ENCODE results near the gene RAPGEFL1. TPM values are rescaled to one million over a fixed set of nuclear protein-coding genes. Genes with fewer than 3 reads are reported as not detected.
"Not testable (repeated sequence)": the region's sequence is repeated elsewhere in the genome, so short reads cannot be mapped to it uniquely, and the experiment has no call there.

The RAPGEFL1 gene
- total RNA-seq, 1 donor from 2014 or later: 9.3 TPM

- Histone ChIP-seq H3K36me3 (peaks cover 60% of the 10 kb centered on the region), H3K4me3 (no peak overlapping the region), H3K9me3 (no peaks in the 10 kb centered on the region), H3K27ac (no peak overlapping the region), H3K27me3 (ENCODE audit: low read depth) (no peaks in the 10 kb centered on the region), H3K4me1 (peaks cover 1% of the 10 kb centered on the region)
- intact Hi-C loops (cut with DNase I): no loop called here
- TF ChIP-seq, protein P1, sequence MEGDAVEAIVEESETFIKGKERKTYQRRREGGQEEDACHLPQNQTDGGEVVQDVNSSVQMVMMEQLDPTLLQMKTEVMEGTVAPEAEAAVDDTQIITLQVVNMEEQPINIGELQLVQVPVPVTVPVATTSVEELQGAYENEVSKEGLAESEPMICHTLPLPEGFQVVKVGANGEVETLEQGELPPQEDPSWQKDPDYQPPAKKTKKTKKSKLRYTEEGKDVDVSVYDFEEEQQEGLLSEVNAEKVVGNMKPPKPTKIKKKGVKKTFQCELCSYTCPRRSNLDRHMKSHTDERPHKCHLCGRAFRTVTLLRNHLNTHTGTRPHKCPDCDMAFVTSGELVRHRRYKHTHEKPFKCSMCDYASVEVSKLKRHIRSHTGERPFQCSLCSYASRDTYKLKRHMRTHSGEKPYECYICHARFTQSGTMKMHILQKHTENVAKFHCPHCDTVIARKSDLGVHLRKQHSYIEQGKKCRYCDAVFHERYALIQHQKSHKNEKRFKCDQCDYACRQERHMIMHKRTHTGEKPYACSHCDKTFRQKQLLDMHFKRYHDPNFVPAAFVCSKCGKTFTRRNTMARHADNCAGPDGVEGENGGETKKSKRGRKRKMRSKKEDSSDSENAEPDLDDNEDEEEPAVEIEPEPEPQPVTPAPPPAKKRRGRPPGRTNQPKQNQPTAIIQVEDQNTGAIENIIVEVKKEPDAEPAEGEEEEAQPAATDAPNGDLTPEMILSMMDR (IDR thresholded peaks at IDR 0.05): no peak
- DNase-seq (no peak), ATAC-seq (no peak)
Observed at GRCh38 chr17:40230670-40231069, 53.4 kb downstream of the RAPGEFL1 start.

DNA sequence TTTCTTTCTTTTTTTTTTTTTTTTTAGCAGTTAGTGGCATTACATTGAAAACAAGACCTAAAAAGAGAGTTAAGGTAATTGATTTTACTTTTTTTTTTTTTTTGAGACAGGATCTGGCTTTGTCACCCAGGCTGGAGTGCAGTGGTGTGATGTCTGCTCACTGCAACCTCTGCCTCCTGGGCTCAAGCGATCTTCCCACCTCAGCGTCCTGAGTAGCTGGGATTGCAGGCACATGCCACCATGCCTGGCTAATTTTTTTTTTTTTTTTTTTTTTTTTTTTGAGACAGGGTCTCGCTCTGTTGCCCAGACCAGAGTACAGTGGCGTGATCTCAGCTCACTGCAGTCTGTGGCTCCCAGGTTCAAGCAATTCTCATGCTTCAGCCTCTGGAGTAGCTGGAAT lies 54.7 kb downstream of the RAPGEFL1 start:
- H3K4me1 ChIP-seq; H3K9me3 ChIP-seq; DNase-seq; intact Hi-C loops (cut with DNase I); H3K4me3 ChIP-seq; ATAC-seq; H3K27ac ChIP-seq; H3K27me3 ChIP-seq (ENCODE audit: low read depth): not testable (repeated sequence)
- H3K36me3 ChIP-seq: peaks cover 54% of the 10 kb centered on the region

DNA sequence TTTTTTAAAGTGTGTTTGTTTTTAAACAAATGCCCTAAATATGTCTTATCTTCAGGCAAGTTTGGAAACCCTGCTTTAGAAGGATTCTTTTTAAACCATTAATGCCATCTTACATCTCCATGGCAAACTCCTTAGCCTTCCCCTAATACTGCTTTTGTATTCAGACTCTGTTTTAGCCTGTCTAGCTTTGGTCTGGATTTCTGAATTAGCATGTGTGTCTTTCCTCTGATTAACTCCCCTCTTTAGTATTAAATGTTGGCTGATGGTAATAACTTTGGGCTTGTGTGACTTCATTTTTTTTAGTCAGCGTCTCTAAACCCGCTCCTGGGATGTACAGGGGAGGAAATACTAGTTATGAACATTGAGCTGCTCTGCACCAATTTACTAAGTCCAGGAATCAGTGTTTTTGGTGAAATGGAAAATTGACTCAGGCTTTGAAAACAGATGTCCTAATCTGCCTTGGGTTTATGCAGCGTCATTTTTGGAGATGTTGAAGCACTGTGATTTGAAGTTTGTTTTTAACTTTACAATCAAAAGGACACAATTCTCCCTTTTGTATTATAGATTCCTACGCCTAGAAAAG lies 64.1 kb downstream of the RAPGEFL1 start:
- no peaks in the 10 kb centered on the region for H3K36me3 ChIP-seq
- H3K9me3 ChIP-seq: no peaks in the 10 kb centered on the region
- no peaks in the 10 kb centered on the region for H3K4me1 ChIP-seq
- no peaks in the 10 kb centered on the region for H3K27me3 ChIP-seq (ENCODE audit: low read depth)
- no peak overlapping the region for H3K27ac ChIP-seq
- TF ChIP-seq, protein P1 (IDR thresholded peaks at IDR 0.05): no peak
- H3K4me3 ChIP-seq: no peak overlapping the region
- intact Hi-C loops (cut with DNase I): no loop called here
- ATAC-seq (no peak), DNase-seq (no peak)

GRCh38 chr17:40242774-40243173 lies 65.5 kb downstream of the RAPGEFL1 start:
- ATAC-seq: no peak
- intact Hi-C loops (cut with DNase I): no loop called here
- no peak overlapping the region for H3K4me3 ChIP-seq
- H3K4me1 ChIP-seq: peaks cover 2% of the 10 kb centered on the region
- H3K27ac ChIP-seq: no peak overlapping the region
- H3K9me3 ChIP-seq: no peaks in the 10 kb centered on the region
- H3K36me3 ChIP-seq: no peaks in the 10 kb centered on the region
- TF ChIP-seq, protein P1 (IDR thresholded peaks at IDR 0.05): no peak
- no peak for DNase-seq
- no peaks in the 10 kb centered on the region for H3K27me3 ChIP-seq (ENCODE audit: low read depth)

DNA sequence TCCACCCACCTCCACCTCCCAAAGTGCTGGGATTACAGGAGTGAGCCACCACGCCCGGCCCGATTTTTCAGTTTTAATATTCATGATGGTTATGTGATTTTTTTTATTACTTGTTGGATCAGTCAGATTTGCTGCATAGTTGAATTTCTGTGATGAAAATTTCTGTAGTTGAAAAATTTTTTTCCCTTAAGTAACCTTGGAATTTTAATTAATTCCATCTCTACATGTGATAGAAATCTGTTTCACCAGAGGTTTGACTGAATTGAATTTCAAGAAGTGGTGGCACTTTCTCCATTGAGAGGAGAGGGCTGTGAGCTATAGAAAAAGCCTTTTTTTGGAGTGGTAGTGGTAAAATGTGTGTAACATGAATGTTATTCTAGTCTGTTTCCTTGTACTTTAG lies 66.5 kb downstream of the RAPGEFL1 start:
- H3K27me3 ChIP-seq (ENCODE audit: low read depth): no peaks in the 10 kb centered on the region
- H3K36me3 ChIP-seq: no peaks in the 10 kb centered on the region
- H3K9me3 ChIP-seq: no peaks in the 10 kb centered on the region
- DNase-seq: no peak
- TF ChIP-seq, protein P1 (IDR thresholded peaks at IDR 0.05): no peak
- H3K27ac ChIP-seq: no peak overlapping the region
- no peak overlapping the region for H3K4me3 ChIP-seq
- ATAC-seq: no peak
- intact Hi-C loops (cut with DNase I): no loop called here
- H3K4me1 ChIP-seq: peaks cover 11% of the 10 kb centered on the region

DNA sequence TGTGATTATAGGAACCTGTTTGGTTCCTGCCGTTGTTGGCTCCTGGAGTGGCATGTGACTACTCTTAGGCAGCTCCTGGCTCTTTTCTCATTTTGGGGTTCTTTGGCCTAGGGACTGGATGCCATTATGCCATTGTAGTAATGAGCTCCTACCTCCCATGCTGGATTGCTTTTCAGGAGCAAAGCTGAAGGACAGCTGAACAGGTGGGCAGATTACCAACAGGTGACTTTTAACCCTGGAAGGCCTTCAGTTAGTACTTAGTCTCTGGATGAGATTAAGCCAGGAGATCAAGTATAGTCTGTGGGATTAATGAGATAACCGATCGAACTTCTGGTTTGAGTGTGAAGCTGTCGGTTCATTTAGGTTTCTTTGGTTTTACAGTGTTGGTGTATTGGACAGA lies 67.0 kb downstream of the RAPGEFL1 start:
- H3K4me1 ChIP-seq: peaks cover 11% of the 10 kb centered on the region
- peak in 1 of 2 donors; percentile 26 for ATAC-seq
- no peaks in the 10 kb centered on the region for H3K9me3 ChIP-seq
- no peaks in the 10 kb centered on the region for H3K27me3 ChIP-seq (ENCODE audit: low read depth)
- TF ChIP-seq, protein P1 (IDR thresholded peaks at IDR 0.05): no peak
- H3K27ac ChIP-seq: no peak overlapping the region
- DNase-seq: no peak
- H3K36me3 ChIP-seq: no peaks in the 10 kb centered on the region
- no peak overlapping the region for H3K4me3 ChIP-seq
- intact Hi-C loops (cut with DNase I): no loop called here

Small RNA genes within 50 kb of the gene (microRNA-seq; reads per million reads assigned to microRNA genes)
- gene MIR6866 (ENCODE audit: borderline number of aligned reads): 1.5 reads per million
- gene MIR6867 (ENCODE audit: borderline number of aligned reads): not detected

Other genes starting within 250 kb of the RAPGEFL1 start
- 61.3 TPM for gene ORMDL3, start 249.9 kb upstream of the RAPGEFL1 start, total RNA-seq
- not detected for gene LRRC3C, start 249.7 kb upstream of the RAPGEFL1 start, total RNA-seq
- gene GSDMA, start 214.5 kb upstream of the RAPGEFL1 start, total RNA-seq: 0.62 TPM
- 79.3 TPM for gene PSMD3, start 196.7 kb upstream of the RAPGEFL1 start, total RNA-seq
- gene CSF3, start 162.0 kb upstream of the RAPGEFL1 start, total RNA-seq: 1.9 TPM
- 59.6 TPM for gene MED24, start 123.1 kb upstream of the RAPGEFL1 start, total RNA-seq
- gene THRA, start 114.5 kb upstream of the RAPGEFL1 start, total RNA-seq: 50.1 TPM
- gene NR1D1, start 76.9 kb upstream of the RAPGEFL1 start, total RNA-seq: 20.1 TPM
- 97.7 TPM for gene MSL1, start 55.5 kb upstream of the RAPGEFL1 start, total RNA-seq
- 101 TPM for gene CASC3, start 36.9 kb upstream of the RAPGEFL1 start, total RNA-seq
- gene WIPF2, start 41.8 kb downstream of the RAPGEFL1 start, total RNA-seq: 42.4 TPM
- gene CDC6, start 110.4 kb downstream of the RAPGEFL1 start, total RNA-seq: 2.3 TPM
- 82.6 TPM for gene RARA, start 131.7 kb downstream of the RAPGEFL1 start, total RNA-seq
- 3.1 TPM for gene GJD3, start 187.3 kb downstream of the RAPGEFL1 start, total RNA-seq
- gene TOP2A, start 240.4 kb downstream of the RAPGEFL1 start, total RNA-seq: 6.7 TPM